Tracheal epithelial cell (primary cell): ENCODE data around the gene ANAPC2. TPM values are rescaled to one million over a fixed set of nuclear protein-coding genes. Genes with fewer than 3 reads are reported as not detected.

Experiments used
- total RNA-seq: library from RNA; depleted of rRNA; stranded (reverse); fragments of >200 nt; gene quantifications from 2 replicates; pipeline ENCODE4 v1.2.1, GENCODE V29; 2014

The ANAPC2 gene
- total RNA-seq, result 8.5 and 9.6 TPM in 2 replicates

GRCh38 chr9:137188490-137189296 lies at the start of gene ANAPC2, which contains the start of gene SSNA1:
Gene ANAPC2 (minus strand): TSS chr9:137188560. CDS start chr9:137188532, 28 bp downstream.
Gene SSNA1 (plus strand): TSS chr9:137188676. CDS start chr9:137188727, 51 bp downstream.

GRCh38 chr9:137230705-137231371 lies 42.5 kb upstream of the ANAPC2 start, which contains the start of gene SLC34A3:
Gene SLC34A3 (plus strand): TSS chr9:137230901. CDS start chr9:137231703, 802 bp downstream.

GRCh38 chr9:137227054-137227852 lies 38.9 kb upstream of the ANAPC2 start, which contains the start of gene RNF224:
Gene RNF224 (plus strand): TSS chr9:137227502. CDS start chr9:137228336, 834 bp downstream.

GRCh38 chr9:137224830-137225694 lies 36.7 kb upstream of the ANAPC2 start, which contains the start of gene CYSRT1:
Gene CYSRT1 (plus strand): TSS chr9:137225174. CDS start chr9:137225622, 448 bp downstream.

GRCh38 chr9:137222190-137223077 lies 34.1 kb upstream of the ANAPC2 start, which contains the start of gene RNF208:
Gene RNF208 (minus strand): TSS chr9:137222240. CDS start chr9:137221212, 1,028 bp downstream.

GRCh38 chr9:137205126-137206069 lies 17.0 kb upstream of the ANAPC2 start, which contains the start of the genes NDOR1 and TMEM203:
Gene NDOR1 (plus strand): TSS chr9:137205700. CDS start chr9:137205778, 78 bp downstream.
Gene TMEM203 (minus strand): TSS chr9:137205648. CDS start chr9:137205414, 234 bp downstream.

GRCh38 chr9:137200311-137201204 lies 12.2 kb upstream of the ANAPC2 start, which contains the start of gene TPRN:
Gene TPRN (minus strand): TSS chr9:137200741. CDS start chr9:137200711, 30 bp downstream.

GRCh38 chr9:137169896-137170358 lies 18.4 kb downstream of the ANAPC2 start, which contains the start of gene LRRC26:
Gene LRRC26 (minus strand): TSS chr9:137170051. CDS start chr9:137169943, 108 bp downstream.

GRCh38 chr9:137138722-137139467 lies 49.5 kb downstream of the ANAPC2 start, which contains the start of gene GRIN1:
Gene GRIN1 (plus strand): TSS chr9:137139154. CDS start chr9:137139487, 333 bp downstream.

Other genes with a start within 250 kb of the ANAPC2 start
- 168 and 235 TPM in 2 replicates for gene FBXW5, start 243.8 kb downstream of the ANAPC2 start, total RNA-seq
- not detected in 2 replicates for gene C8G, start 243.3 kb downstream of the ANAPC2 start, total RNA-seq
- gene LCN12, start 236.3 kb downstream of the ANAPC2 start, total RNA-seq, result 1.2 TPM in 1 of 2 replicates, not detected in the other
- not detected in 2 replicates for gene PTGDS, start 211.1 kb downstream of the ANAPC2 start, total RNA-seq
- not detected in 2 replicates for gene LCNL1, start 205.6 kb downstream of the ANAPC2 start, total RNA-seq
- gene PAXX, start 196.1 kb downstream of the ANAPC2 start, total RNA-seq, result 16.4 and 21.4 TPM in 2 replicates
- gene CLIC3, start 192.0 kb downstream of the ANAPC2 start, total RNA-seq, result 4.0 and 4.8 TPM in 2 replicates
- gene ABCA2, start 160.3 kb downstream of the ANAPC2 start, total RNA-seq, result 9.8 and 13.0 TPM in 2 replicates
- not detected in 2 replicates for gene FUT7, start 156.5 kb downstream of the ANAPC2 start, total RNA-seq
- gene NPDC1, start 142.4 kb downstream of the ANAPC2 start, total RNA-seq, result 8.3 and 9.4 TPM in 2 replicates
- gene ENTPD2, start 134.5 kb downstream of the ANAPC2 start, total RNA-seq, result 0.21 and 1.7 TPM in 2 replicates
- 1.1 and 4.1 TPM in 2 replicates for gene SAPCD2, start 118.0 kb downstream of the ANAPC2 start, total RNA-seq
- gene UAP1L1, start 111.0 kb downstream of the ANAPC2 start, total RNA-seq, result 1.7 and 13.3 TPM in 2 replicates
- gene MAN1B1, start 101.6 kb downstream of the ANAPC2 start, total RNA-seq, result 69.9 and 71.4 TPM in 2 replicates
- gene DPP7, start 73.8 kb downstream of the ANAPC2 start, total RNA-seq, result 76.1 and 80.4 TPM in 2 replicates
- 0.21 and 0.48 TPM in 2 replicates for gene GRIN1, start 49.4 kb downstream of the ANAPC2 start, total RNA-seq
- 0.24 TPM in 1 of 2 replicates, not detected in the other for gene LRRC26, start 18.5 kb downstream of the ANAPC2 start, total RNA-seq
- gene TMEM210, start 16.5 kb downstream of the ANAPC2 start, total RNA-seq, result not detected in 2 replicates
- 76.3 and 93.3 TPM in 2 replicates for gene SSNA1, start 116 bp upstream of the ANAPC2 start, total RNA-seq
- 4.1 and 6.4 TPM in 2 replicates for gene TPRN, start 12.2 kb upstream of the ANAPC2 start, total RNA-seq
- 34.0 and 66.9 TPM in 2 replicates for gene TMEM203, start 17.1 kb upstream of the ANAPC2 start, total RNA-seq
- 2.7 and 6.2 TPM in 2 replicates for gene NDOR1, start 17.1 kb upstream of the ANAPC2 start, total RNA-seq
- 0.24 and 0.64 TPM in 2 replicates for gene RNF208, start 33.7 kb upstream of the ANAPC2 start, total RNA-seq
- gene CYSRT1, start 36.6 kb upstream of the ANAPC2 start, total RNA-seq, result 0.72 and 6.0 TPM in 2 replicates
- under 0.01 and 0.21 TPM in 2 replicates for gene RNF224, start 38.9 kb upstream of the ANAPC2 start, total RNA-seq
- not detected in 2 replicates for gene SLC34A3, start 42.3 kb upstream of the ANAPC2 start, total RNA-seq
- 94.4 and 132 TPM in 2 replicates for gene TUBB4B, start 52.7 kb upstream of the ANAPC2 start, total RNA-seq
- not detected in 2 replicates for gene STPG3, start 62.7 kb upstream of the ANAPC2 start, total RNA-seq
- gene NELFB, start 66.8 kb upstream of the ANAPC2 start, total RNA-seq, result 55.2 and 55.7 TPM in 2 replicates
- gene TOR4A, start 89.2 kb upstream of the ANAPC2 start, total RNA-seq, result 35.6 and 36.1 TPM in 2 replicates
- gene NRARP, start 113.7 kb upstream of the ANAPC2 start, total RNA-seq, result 10.0 and 15.7 TPM in 2 replicates
- gene EXD3, start 234.6 kb upstream of the ANAPC2 start, total RNA-seq, result 12.8 and 22.6 TPM in 2 replicates
- 1.9 and 2.2 TPM in 2 replicates for gene NOXA1, start 234.8 kb upstream of the ANAPC2 start, total RNA-seq